HG03575 (cell line): ENCODE measurements around the gene SLC6A9.

Experiments used
- ATAC-seq: cut with Tn5 transposase; IDR thresholded peaks from one replicate; pipeline ENCODE4 v1.9.1; 2021; ENCODE audit not compliant: unreplicated experiment, insufficient number of reproducible peaks, low FRiP score; ENCODE audit errors: extremely low read depth

The SLC6A9 gene

DNA sequence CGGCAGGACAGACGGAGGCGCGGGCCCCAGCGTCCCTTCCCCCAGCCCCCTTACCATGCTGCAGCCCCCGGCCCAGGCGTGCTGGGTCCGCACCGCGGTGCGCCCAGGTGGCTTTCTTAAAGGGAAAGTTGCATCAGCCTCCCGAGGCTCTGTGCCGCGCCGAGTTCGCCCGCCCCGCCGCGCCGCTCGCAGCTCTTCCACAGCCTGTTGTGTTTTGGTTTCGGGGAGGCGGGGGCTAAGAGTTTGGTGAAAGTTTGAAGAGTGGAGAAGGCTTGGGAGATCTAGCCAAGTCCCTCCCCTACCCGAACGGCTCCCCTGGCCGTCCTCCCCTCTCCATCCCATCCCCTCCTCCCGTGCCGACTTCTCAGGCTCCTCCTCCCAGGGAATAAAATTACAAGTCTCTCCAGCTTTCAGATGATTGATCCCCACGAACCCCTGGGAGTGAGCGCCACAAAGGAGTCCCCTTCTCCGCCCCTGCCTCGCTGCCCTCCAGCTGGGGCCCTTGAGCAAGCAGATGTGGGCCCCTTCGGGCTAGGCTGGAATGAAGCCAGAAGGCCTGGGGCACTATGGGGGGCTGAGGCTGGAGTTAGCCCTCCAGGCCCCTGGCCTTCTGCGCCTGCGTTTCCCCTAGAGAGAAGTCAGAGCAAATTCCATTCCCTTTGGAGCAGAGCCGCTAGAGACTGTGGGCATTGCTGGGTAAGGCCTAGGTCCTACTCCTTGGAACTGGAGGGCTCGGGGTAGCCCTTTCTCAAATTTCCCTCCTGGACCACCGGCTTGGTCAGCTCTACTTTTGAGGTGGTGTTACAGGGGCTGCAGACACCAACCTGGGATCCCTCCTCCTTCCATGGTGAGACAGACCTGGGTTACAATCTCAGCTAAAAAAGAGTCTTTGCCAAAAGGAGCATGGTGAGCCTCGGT is at the start of gene SLC6A9:
TSS of gene SLC6A9 (minus strand) at position 211 of the 918 bp plus-strand sequence. CDS start 7,185 bp downstream, outside the sequence.
- no peak for ATAC-seq

DNA sequence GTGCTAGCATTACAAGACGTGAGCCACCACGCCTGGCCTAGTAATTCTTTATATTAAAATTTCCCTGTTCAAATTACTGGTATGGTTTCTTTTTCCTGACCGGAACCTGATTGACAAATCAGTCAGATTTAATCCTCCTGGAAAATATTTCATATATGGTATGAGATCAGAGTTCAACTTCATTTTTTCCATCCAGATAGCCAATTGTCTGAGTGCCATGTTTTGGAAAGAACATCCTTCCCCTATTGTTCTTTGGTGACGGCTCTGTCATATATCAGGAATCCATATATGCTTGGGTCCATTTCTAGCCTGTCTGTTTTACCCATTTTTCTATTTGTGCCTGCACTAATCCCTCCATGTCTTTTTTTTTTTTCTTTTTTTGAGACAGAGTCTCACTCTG is 48.3 kb upstream of the SLC6A9 start:
- no peak for ATAC-seq

DNA sequence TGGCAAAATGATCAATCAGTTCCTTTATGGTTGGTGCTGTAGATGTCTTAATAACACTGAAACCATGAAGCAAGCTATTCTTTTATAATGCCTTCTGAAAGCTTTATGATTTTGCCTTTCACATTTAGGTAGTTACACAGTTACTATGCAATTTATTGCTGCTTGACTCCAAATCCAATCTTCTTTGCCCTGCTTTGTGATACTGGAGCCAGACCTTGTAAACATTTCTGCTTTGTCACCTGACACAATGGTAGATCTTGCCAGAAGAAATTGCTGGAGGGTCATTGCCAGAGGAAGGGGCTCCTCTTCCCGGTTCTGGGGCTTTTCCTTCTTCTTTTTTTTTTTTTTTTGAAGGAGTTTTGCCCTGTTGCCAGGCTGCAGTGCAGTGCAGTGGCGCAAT is 46.8 kb upstream of the SLC6A9 start:
- ATAC-seq, result no peak

DNA sequence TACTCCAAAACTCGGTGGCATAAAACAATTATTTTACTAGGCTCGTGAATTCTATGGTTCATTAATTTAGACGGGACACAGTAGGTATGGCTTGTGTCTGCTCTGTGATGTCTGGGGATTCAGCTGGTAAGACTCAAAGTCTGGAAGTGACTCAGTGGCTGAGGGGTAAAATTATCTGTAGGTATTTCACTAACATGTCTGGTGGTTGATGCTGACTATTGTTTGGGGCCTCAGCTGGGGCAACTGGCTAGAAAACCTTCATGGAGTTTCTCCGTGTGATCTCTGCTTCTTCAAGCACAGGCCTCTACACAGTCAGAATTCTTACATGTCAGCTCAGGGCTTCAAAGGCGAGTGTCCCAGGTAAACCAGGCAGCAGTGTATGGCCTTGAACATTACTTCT is 46.2 kb upstream of the SLC6A9 start:
- no peak for ATAC-seq

DNA sequence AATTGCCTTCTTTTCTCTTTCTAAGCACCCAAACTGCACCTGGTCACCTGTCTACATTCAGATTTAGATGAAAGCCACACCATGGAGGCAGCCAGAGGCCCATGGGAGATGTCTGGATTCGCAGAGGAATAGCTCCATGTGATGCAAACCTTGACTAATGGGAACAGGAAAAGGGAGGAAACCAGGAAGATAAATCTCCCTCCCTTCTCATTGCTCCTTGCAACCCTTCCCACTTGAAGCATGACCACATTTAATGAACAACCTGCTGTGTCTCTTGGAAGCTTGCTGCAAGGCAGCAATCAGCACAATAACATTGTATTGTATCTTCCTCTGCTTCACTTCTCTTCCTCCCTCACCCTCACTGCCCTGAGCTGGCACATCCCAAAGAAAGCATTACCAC is 44.8 kb upstream of the SLC6A9 start:
- ATAC-seq, result no peak

DNA sequence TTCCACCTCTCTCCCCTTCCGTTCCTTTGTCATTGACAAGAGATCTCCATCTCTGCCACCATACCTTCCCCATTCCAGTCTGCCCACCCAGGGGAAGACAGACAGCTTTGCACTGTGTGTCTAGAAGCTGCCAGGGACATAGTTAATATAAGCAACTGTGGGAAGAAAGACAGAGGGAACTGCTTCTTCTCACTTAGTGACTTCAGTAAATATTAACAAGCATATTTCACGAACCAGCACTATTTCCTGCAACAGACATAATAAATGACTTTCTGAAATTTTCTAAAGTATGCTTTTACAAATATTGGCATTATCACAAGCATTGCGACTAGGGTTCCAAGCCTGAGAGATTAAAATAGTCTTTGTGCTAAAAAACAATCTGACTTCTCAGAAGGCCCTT is 43.2 kb upstream of the SLC6A9 start:
- ATAC-seq, result no peak

DNA sequence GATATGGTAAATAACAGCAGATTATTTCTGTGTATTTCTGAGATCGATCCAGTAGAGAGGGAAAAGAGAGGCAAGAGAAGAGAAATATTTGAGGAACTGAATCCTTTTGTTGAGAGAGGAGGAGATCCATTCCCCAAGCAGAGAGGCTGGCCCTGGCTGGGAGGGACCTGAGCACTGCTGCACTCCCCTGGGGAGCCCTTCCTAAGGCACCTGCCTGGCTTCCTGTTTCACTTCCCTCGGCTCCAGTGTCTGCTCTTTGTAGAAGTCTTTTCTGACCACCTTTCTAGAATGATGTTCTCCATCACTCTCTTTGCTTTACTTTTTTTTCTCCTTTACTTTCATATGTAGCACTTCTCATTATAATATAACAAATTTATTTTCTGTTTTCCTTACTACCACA is 42.3 kb upstream of the SLC6A9 start:
- no peak for ATAC-seq

DNA sequence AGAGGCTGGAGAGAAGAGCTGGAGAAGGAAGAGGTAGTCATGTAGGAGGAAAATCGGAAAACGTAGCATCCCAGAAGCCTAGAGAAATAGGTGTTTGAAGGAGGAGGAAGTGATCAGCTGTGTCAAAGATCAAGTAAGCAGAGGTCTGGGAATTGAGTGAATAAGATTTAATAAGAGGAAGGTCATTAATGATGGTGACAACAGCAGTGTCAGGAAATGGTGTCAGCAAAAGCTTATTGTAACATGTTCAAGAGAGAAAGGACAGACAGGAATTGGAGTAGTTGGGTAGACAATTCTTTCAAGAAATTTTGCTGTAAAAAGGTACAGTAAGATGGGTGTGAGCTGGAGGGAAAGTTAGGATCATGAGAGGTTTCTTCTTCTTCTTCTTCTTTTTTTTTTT is 41.6 kb upstream of the SLC6A9 start:
- no peak for ATAC-seq

DNA sequence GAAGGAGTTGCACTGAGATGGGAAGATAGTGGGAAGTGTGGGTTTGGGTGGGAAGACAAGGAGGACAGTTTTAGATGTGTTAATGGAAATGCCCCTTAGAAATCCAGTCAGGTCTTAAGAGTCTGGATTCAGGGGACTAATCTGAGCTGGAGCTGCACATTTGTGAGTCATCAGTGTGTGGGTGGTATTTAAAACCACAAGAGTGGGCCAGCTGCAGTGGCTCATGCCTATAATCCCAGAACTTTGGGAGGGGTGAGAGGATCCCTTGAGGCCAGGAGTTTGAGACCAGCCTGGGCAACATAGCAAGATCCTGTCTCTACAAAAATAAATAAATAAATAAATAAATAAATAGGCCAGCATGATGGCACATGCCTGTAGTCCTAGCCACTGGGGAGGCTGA is 40.9 kb upstream of the SLC6A9 start:
- no peak for ATAC-seq

DNA sequence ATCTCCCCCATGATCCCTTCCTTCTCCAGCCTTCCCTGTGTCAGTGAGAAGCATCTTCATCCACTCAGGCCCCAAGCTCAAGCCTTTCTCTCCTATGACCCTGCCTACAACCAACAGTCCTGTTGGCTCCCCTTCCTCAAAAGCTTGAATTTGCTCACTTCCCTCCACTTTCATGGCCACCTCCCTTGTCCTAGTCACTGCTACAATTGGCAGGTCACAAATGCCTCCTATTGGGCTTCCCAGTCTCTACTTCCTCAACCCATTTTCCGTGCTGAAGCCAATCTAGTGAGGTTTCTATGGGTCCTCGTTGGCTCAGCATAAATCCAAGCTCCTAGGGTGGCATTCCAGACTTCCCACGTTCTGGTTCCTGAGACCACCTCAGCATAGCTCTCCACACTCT is 40.2 kb upstream of the SLC6A9 start:
- ATAC-seq, result no peak

DNA sequence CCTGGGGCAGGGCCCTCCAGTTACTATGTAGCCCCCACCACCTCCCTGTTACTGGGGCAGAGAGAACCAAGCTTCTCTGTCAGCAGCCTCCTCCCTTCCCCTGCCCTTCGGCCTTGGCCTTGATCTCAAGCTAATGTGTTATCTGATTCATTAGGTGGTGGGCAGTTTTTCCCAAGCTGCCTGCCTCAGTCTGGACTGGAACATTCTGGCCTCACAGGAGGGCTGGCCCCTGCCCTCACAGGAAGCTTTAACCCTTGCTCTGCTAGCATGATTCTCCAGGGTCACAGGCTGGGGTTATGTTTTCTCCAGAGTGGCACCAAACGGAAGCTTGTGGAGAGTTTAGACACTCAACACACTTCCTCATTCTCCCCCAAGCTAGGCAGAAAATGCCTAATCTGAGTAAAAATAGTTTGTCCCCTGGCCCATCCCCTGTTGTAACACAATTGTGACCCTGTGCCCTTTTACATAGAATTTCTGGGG is 37.2 kb upstream of the SLC6A9 start:
- no peak for ATAC-seq

DNA sequence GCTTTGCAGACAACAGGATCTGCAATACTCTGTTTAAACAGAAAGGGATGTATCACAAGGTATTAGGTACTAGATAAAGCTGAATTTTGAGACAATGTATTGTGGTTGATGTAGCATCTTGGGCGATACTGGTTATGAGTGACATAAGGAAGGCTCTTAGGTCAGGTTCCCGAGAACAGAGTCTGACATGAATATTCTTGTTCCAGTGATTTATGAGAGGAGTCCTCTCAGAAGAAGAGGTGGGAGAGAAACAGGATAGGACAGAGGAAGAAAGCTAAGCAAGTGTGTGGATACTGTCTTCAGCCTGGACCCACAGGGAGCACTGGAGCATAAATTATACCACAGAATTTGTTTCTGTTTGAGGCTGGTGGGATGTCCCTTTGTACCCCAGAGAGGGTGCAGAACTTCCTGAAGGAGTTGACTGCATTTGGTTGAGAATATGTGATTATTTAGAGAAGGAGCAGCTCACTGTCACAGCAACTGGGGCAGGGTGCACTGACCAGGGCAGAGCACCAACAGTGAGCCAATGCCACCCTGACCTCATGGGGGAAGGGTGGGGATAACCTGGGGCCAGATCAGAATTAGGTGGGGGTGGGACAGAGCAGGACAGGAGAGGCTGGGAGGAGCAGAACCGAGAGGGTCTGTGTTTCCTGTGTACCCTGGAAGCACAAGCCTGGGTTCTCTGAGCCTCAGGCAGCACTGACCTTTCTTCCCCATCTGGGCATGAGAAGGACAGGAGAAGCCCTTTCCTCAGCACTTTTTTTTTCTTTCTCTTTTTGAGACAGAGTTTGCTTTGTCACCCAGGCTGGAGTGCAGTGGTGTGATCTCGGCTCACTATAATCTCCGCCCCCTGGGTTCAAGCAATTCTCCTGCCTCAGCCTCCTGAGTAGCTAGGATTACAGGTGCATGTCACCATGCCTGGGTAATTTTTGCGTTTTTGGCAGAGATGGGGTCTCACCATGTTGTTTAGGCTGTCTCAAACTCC is 36.3 kb upstream of the SLC6A9 start:
- no peak for ATAC-seq

DNA sequence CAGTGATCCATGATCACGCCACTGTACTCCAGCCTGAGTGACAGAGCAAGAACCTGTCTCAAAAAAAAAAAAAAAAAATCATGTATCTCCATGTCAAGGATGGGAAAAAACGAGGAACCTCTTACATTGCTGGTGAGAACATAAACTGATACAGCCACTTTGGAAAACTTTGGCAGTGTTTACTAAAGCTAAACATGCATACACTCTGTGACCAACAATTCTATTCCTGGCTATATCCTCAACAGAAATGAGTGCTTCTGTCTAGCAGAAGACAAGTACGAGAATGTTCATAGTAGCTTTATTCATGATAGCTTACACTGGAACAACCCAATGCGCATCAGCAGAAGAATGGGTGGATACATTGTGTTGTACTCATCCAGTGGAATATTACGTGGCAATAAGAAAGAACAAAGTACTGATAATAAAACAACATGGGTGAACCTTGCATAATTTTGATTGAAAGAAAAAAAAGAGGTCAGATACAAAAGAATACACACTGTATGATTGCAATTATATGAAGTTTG is 31.5 kb upstream of the SLC6A9 start:
- no peak for ATAC-seq

DNA sequence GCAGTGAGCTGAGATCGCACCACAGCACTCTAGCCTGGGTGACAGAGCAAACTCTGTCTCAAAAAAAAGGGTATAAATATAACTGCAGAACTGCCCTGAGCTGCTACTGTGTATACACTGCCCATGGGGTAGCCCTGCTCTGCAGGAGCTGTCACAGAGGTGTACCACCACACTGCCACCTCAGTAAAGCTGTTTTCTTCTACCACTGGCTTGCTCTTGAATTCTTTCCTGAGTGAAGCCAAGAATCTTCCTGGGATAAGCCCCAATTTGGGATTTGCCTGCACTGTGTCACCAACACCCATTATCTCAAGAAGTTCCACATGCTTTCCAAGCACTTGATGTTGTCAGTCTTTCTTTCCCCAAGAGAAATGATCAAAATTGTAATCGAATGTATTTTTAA is 30.6 kb upstream of the SLC6A9 start:
- no peak for ATAC-seq

DNA sequence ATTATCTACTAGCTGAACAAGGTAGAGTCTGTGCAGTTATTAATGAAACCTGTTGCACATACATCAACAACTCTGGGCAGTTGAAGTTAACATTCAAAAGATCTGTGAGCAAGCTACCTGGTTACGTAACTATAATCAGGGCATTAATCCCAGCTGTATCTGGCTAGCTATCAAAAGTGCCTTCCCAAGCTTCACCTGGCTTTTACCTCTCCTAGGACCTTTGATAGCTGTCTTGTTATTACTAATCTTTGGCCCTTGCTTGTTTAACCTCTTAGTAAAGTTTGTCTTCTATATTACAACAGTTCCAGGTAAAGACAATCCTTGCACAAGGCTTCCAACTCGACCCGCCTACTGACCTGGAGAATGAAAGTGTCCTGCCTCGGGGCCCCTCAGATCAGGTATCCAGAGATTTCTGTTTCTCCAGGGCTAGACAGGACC is 29.6 kb upstream of the SLC6A9 start:
- no peak for ATAC-seq

DNA sequence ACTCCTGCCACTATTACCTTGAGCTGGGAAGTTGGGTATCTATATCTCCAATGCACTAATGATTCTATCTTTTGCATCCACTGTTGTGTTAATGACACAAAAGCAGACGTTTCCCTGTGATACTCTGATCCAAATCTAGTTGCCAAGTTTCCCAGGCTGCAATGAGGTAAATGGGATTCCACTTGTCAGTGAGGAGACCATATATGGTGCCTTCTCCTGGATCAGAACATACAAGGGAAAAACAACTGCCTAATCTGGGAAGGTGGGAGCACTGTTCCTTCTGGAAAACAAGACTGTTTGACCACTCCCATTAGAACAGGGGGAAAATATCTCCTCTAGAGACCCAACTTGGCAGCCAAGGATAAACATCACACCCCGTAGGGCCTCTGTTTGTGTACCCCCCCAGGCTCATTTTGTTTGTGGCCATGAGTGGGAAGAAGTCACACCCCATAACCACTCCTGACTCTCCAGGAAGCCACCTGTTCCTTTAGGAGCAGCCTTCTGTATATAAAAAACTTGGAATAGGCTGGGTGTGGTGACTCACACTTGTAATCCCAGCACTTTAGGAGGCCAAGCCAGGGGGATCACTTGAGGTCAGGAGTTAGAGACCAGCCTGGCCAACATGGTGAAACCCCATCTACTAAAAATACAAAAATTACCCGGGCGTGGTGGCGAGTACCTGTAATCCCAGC is 28.5 kb upstream of the SLC6A9 start:
- no peak for ATAC-seq

DNA sequence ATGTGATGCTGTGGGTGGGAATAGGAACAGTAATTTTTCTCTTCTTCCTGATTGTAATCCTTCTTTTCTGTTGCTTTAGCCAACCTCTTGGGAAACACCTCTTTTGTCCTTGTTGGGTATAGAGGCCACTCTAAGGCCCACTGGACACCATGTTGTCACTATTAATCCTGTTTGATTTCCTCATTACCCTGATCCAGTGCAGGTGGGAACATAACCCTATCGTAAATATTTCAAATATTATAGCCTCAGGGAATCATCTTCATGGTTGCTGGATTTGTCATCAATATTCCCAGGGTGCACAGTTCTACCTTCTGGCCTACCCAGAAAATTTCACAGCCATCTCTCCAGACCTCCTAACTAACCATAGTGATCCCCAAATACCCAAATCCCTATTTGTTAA is 27.9 kb upstream of the SLC6A9 start:
- ATAC-seq, result no peak

DNA sequence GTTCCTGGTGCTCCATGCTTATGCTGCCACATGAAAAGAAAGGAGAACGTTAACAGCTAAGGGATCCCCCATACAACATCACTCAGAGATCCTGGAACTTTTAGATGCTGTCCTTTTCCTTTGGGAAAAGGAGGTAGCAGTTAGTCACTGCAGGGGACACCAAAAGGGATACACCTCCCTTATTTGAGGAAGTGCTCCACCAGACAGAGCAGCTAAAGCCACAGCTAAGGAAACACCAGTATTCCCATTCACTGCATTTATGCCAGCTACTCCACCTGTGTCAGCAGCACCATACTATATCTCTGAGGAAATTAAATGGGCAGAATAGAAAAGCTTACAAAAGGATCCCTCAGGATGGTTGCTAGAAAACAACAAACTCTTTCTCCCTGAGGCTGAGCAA is 26.0 kb upstream of the SLC6A9 start:
- ATAC-seq, result no peak

DNA sequence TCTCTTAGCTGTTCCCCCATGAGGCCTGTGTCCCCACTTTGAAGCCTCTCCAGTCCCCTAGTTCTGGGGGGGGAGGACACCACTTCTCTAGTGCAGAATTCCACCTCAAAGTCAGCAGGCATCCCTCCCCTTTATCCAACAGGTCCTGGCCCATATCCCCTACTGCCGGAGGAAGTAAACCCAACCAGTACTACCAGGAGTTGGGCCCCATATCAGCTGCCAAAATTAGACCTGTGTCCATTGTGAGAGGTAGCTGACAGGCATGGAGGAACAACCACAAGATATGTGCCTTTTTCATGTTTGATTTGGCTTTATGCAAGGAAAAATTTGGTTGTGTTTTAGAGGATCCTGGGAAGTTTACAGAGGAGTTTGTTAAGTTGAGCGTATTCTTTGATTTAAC is 22.1 kb upstream of the SLC6A9 start:
- no peak for ATAC-seq
